Measurements from ENCODE around the gene TSHZ2. TPM values are rescaled to one million over a fixed set of nuclear protein-coding genes. Genes with fewer than 3 reads are reported as not detected.

The TSHZ2 gene
- total and polyA plus RNA-seq, 2 of the 4 experiments (the other 2 are of a cell fraction), result under 0.01 to 0.02 TPM

- intact Hi-C loops (cut with micrococcal nuclease) (no loop called here), dilution Hi-C loops (cut with HindIII; ENCODE audit: low sequenced_read_pairs, unreplicated experiment) (no loop called here), in situ Hi-C loops (cut with MboI; ENCODE audit: low sequenced_read_pairs) (no loop called here)
- Histone ChIP-seq H4K5ac (ENCODE audit: low read depth, low read length) (no peak overlapping the region), H3K18ac (ENCODE audit: low read depth, low read length) (no peak overlapping the region), H2AK9ac (replicated peaks; ENCODE audit: low read depth, low read length, poor library complexity) (no peak overlapping the region), H3K36me3 (ENCODE audit: control insufficient read depth, insufficient read depth, low read length) (no peaks in the 10 kb centered on the region), H3K9me3 (ENCODE audit: control insufficient read depth, insufficient read depth, low read length) (peaks cover 4% of the 10 kb centered on the region), H3K27ac (ENCODE audit: insufficient read depth, low read length) (no peak overlapping the region), H2AK5ac (ENCODE audit: low read depth, low read length) (no peak overlapping the region), H4K8ac (ENCODE audit: low read depth in 2 of 2, low read length in 2 of 2) (no peak overlapping the region), H3K4me3 (ENCODE audit: insufficient read depth, low read depth, low read length) (no peak overlapping the region), H2BK15ac (ENCODE audit: low read depth, low read length) (no peak overlapping the region), H3K9me1 (ENCODE audit: insufficient read depth, low read length) (no peaks in the 10 kb centered on the region), H3K27me3 (ENCODE audit: control insufficient read depth, insufficient read depth, low read length) (no peaks in the 10 kb centered on the region), H2AFZ (replicated peaks; ENCODE audit: low read length, poor library complexity) (no peak overlapping the region), H3K4me2 (ENCODE audit: low read depth, low read length) (no peak overlapping the region), H2BK5ac (ENCODE audit: low read depth, low read length, poor library complexity, severe bottlenecking) (no peak overlapping the region), H3K14ac (replicated peaks; ENCODE audit: low read depth, low read length) (no peak overlapping the region), H4K91ac (ENCODE audit: insufficient read depth, low read depth, low read length) (no peak overlapping the region), H3K4ac (ENCODE audit: low read depth, low read length) (no peak overlapping the region), H2BK20ac (ENCODE audit: low read depth, low read length) (no peak overlapping the region), H3K9ac (ENCODE audit: low read depth, low read length) (no peak overlapping the region), H3K79me1 (ENCODE audit: low read depth in 1 of 2, low read length in 2 of 2) (no peaks in the 10 kb centered on the region), H2BK120ac (ENCODE audit: low read depth, low read length) (no peak overlapping the region), H3K4me1 (ENCODE audit: control insufficient read depth, insufficient read depth, low read length) (no peaks in the 10 kb centered on the region), H3K23ac (ENCODE audit: low read depth, low read length) (no peak overlapping the region), H3K56ac (ENCODE audit: extremely low read depth, insufficient read depth, low read length) (no peak overlapping the region), H4K20me1 (ENCODE audit: insufficient read depth, low read length) (no peaks in the 10 kb centered on the region)
- no CpG with 5 or more reads among the region's 6 CpGs for WGBS, 2 experiments (ENCODE audit: extremely low coverage in 2 of 2, insufficient read length in 1 of 2)
- ATAC-seq (ENCODE audit: low read depth) (no peak), DNase-seq (no peak)
- CTCF ChIA-PET, result no interaction called here
- POLR2A ChIA-PET (ENCODE audit: unreplicated experiment), result no interaction called here
- TF ChIP-seq POLR2A (IDR thresholded peaks at IDR 0.05; ENCODE audit: low read depth, low read length), result no peak
- no peak for TF ChIP-seq BHLHE40 (IDR thresholded peaks at IDR 0.05; ENCODE audit: low read depth, low read length)
- no peak for TF ChIP-seq MAZ (IDR thresholded peaks at IDR 0.05; ENCODE audit: borderline replicate concordance, low read depth, low read length)
- BruUV-seq (replicated peaks), result no TSS peak
Measured at GRCh38 chr20:53092772-53093300, 120.7 kb downstream of the TSHZ2 start.

Measured in IMR-90 (cell line).